Ishikawa (cell line): ENCODE measurements around the gene VEGFA.
A peak's percentile ranks its signal among the peaks of the same experiment; 100 is the strongest.

Experiments
- CEBPB ChIP-seq: IDR thresholded peaks from 2 replicates; pipeline ENCODE4 v1.6.1; 2012
- CREB1 ChIP-seq: IDR thresholded peaks from 2 replicates; pipeline ENCODE4 v1.6.1; 2012; ENCODE audit warnings: low read depth
- EP300 ChIP-seq: IDR thresholded peaks from 2 replicates; pipeline ENCODE4 v1.6.1; 2012; ENCODE audit warnings: borderline replicate concordance
- FOXM1 ChIP-seq: IDR thresholded peaks from 2 replicates; pipeline ENCODE4 v1.6.1; 2012; ENCODE audit warnings: low read depth, borderline replicate concordance
- NFIC ChIP-seq: IDR thresholded peaks from 2 replicates; pipeline ENCODE4 v1.6.1; 2012
- RAD21 ChIP-seq: IDR thresholded peaks from 2 replicates; pipeline ENCODE4 v1.6.1; 2012; ENCODE audit warnings: low read depth
- REST ChIP-seq: IDR thresholded peaks from 2 replicates; pipeline ENCODE4 v1.6.1; 2012; ENCODE audit warnings: low read depth, mild to moderate bottlenecking
- TAF1 ChIP-seq: IDR thresholded peaks from 2 replicates; pipeline ENCODE4 v1.6.1; 2012; ENCODE audit warnings: low read depth, mild to moderate bottlenecking
- TCF12 ChIP-seq: IDR thresholded peaks from 2 replicates; pipeline ENCODE4 v1.6.1; 2012; ENCODE audit warnings: low read depth
- USF1 ChIP-seq: IDR thresholded peaks from 2 replicates; pipeline ENCODE4 v1.6.1; 2012
- YY1 ChIP-seq: IDR thresholded peaks from 2 replicates; pipeline ENCODE4 v1.6.1; 2012; ENCODE audit warnings: low read depth

- TF ChIP-seq CEBPB (no peak), EP300 (no peak), NFIC (no peak), REST (no peak), FOXM1 (no peak), CREB1 (no peak), RAD21 (peak; percentile 47), TAF1 (no peak), USF1 (no peak), TCF12 (no peak), YY1 (no peak)
These were observed 4.9 kb downstream of the VEGFA start for GRCh38 chr6:43774776-43775534.
